ENCODE results near the gene AIFM1. TPM values are rescaled to one million over a fixed set of nuclear protein-coding genes. Genes with fewer than 3 reads are reported as not detected.

AIFM1 gene
- polyA plus RNA-seq, 1 donor, result 50.3 TPM

- no peak overlapping the region for H3K27ac ChIP-seq (ENCODE audit: low read length)
- H3K36me3 ChIP-seq (ENCODE audit: control insufficient read depth, insufficient read depth, low read length), result no peaks in the 10 kb centered on the region
- no peaks in the 10 kb centered on the region for H3K4me1 ChIP-seq (ENCODE audit: control insufficient read depth, insufficient read depth, low read length)
- no peak for DNase-seq
- WGBS (ENCODE audit: insufficient coverage, low lambda C conversion rate), result no CpG with 5 or more reads among the region's 2 CpGs
- no peaks in the 10 kb centered on the region for H3K27me3 ChIP-seq (ENCODE audit: control insufficient read depth, insufficient read depth, low read length)
- H3K9me3 ChIP-seq (ENCODE audit: control insufficient read depth, low read depth, low read length), result no peaks in the 10 kb centered on the region
- no peak overlapping the region for H3K4me3 ChIP-seq (ENCODE audit: low read length)
Measured at GRCh38 chrX:130184857-130185256, 19.2 kb upstream of the AIFM1 start.

- DNase-seq, result no peak
- no CpG with 5 or more reads among the region's 11 CpGs for WGBS (ENCODE audit: insufficient coverage, low lambda C conversion rate)
- no peaks in the 10 kb centered on the region for H3K27me3 ChIP-seq (ENCODE audit: control insufficient read depth, insufficient read depth, low read length)
- no peaks in the 10 kb centered on the region for H3K9me3 ChIP-seq (ENCODE audit: control insufficient read depth, low read depth, low read length)
- H3K4me3 ChIP-seq (ENCODE audit: low read length), result no peak overlapping the region
- H3K27ac ChIP-seq (ENCODE audit: low read length), result no peak overlapping the region
- H3K4me1 ChIP-seq (ENCODE audit: control insufficient read depth, insufficient read depth, low read length), result no peaks in the 10 kb centered on the region
- H3K36me3 ChIP-seq (ENCODE audit: control insufficient read depth, insufficient read depth, low read length), result no peaks in the 10 kb centered on the region
Measured at GRCh38 chrX:130184168-130184567, 18.5 kb upstream of the AIFM1 start.

GRCh38 chrX:130179579-130180215, 14.1 kb upstream of the AIFM1 start:
- no peaks in the 10 kb centered on the region for H3K27me3 ChIP-seq (ENCODE audit: control insufficient read depth, insufficient read depth, low read length)
- H3K27ac ChIP-seq (ENCODE audit: low read length), result no peak overlapping the region
- H3K9me3 ChIP-seq (ENCODE audit: control insufficient read depth, low read depth, low read length), result no peaks in the 10 kb centered on the region
- no peaks in the 10 kb centered on the region for H3K4me1 ChIP-seq (ENCODE audit: control insufficient read depth, insufficient read depth, low read length)
- WGBS (ENCODE audit: insufficient coverage, low lambda C conversion rate), result no CpG with 5 or more reads among the region's 7 CpGs
- H3K4me3 ChIP-seq (ENCODE audit: low read length), result no peak overlapping the region
- H3K36me3 ChIP-seq (ENCODE audit: control insufficient read depth, insufficient read depth, low read length), result no peaks in the 10 kb centered on the region
- DNase-seq, result no peak

- WGBS (ENCODE audit: insufficient coverage, low lambda C conversion rate), result no CpG with 5 or more reads among the region's 5 CpGs
- no peak overlapping the region for H3K4me3 ChIP-seq (ENCODE audit: low read length)
Measured at GRCh38 chrX:130179170-130179569, 13.5 kb upstream of the AIFM1 start.

GRCh38 chrX:130176942-130177341, 11.3 kb upstream of the AIFM1 start:
- Histone ChIP-seq H3K4me3 (ENCODE audit: low read length) (no peak overlapping the region), H3K4me1 (ENCODE audit: control insufficient read depth, insufficient read depth, low read length) (no peaks in the 10 kb centered on the region), H3K36me3 (ENCODE audit: control insufficient read depth, insufficient read depth, low read length) (no peaks in the 10 kb centered on the region), H3K9me3 (ENCODE audit: control insufficient read depth, low read depth, low read length) (no peaks in the 10 kb centered on the region), H3K27me3 (ENCODE audit: control insufficient read depth, insufficient read depth, low read length) (peaks cover 7% of the 10 kb centered on the region), H3K27ac (ENCODE audit: low read length) (no peak overlapping the region)
- WGBS (ENCODE audit: insufficient coverage, low lambda C conversion rate), result no CpG with 5 or more reads among the region's 4 CpGs
- no peak for DNase-seq

More at GRCh38 chrX:130179170-130179569, 13.5 kb upstream of the AIFM1 start:
- Histone ChIP-seq H3K36me3 (ENCODE audit: control insufficient read depth, insufficient read depth, low read length) (no peaks in the 10 kb centered on the region), H3K9me3 (ENCODE audit: control insufficient read depth, low read depth, low read length) (no peaks in the 10 kb centered on the region), H3K27ac (ENCODE audit: low read length) (no peak overlapping the region), H3K4me1 (ENCODE audit: control insufficient read depth, insufficient read depth, low read length) (no peaks in the 10 kb centered on the region), H3K27me3 (ENCODE audit: control insufficient read depth, insufficient read depth, low read length) (no peaks in the 10 kb centered on the region)
- DNase-seq, result no peak

- Histone ChIP-seq H3K4me3 (ENCODE audit: low read length) (no peak overlapping the region), H3K27ac (ENCODE audit: low read length) (no peak overlapping the region), H3K9me3 (ENCODE audit: control insufficient read depth, low read depth, low read length) (no peaks in the 10 kb centered on the region), H3K36me3 (ENCODE audit: control insufficient read depth, insufficient read depth, low read length) (no peaks in the 10 kb centered on the region), H3K4me1 (ENCODE audit: control insufficient read depth, insufficient read depth, low read length) (no peaks in the 10 kb centered on the region), H3K27me3 (ENCODE audit: control insufficient read depth, insufficient read depth, low read length) (peaks cover 12% of the 10 kb centered on the region)
- DNase-seq, result no peak
Measured at GRCh38 chrX:130176354-130176776, 10.7 kb upstream of the AIFM1 start.

GRCh38 chrX:130174937-130175336, 9.3 kb upstream of the AIFM1 start:
- WGBS (ENCODE audit: insufficient coverage, low lambda C conversion rate), result no CpG with 5 or more reads among the region's 2 CpGs

GRCh38 chrX:130174045-130174704, 8.5 kb upstream of the AIFM1 start:
- H3K36me3 ChIP-seq (ENCODE audit: control insufficient read depth, insufficient read depth, low read length), result no peaks in the 10 kb centered on the region
- peak overlapping the region; percentile 38 for H3K27ac ChIP-seq (ENCODE audit: low read length)
- no peaks in the 10 kb centered on the region for H3K4me1 ChIP-seq (ENCODE audit: control insufficient read depth, insufficient read depth, low read length)
- no peaks in the 10 kb centered on the region for H3K9me3 ChIP-seq (ENCODE audit: control insufficient read depth, low read depth, low read length)
- no CpG with 5 or more reads among the region's 10 CpGs for whole genome bisulfite sequencing (ENCODE audit: insufficient coverage, low lambda C conversion rate)
- no peak overlapping the region for H3K4me3 ChIP-seq (ENCODE audit: low read length)
- no peak for DNase-seq
- peaks cover 22% of the 10 kb centered on the region for H3K27me3 ChIP-seq (ENCODE audit: control insufficient read depth, insufficient read depth, low read length)

More at GRCh38 chrX:130174937-130175336, 9.3 kb upstream of the AIFM1 start:
- no peak overlapping the region for H3K27ac ChIP-seq (ENCODE audit: low read length)
- no peaks in the 10 kb centered on the region for H3K36me3 ChIP-seq (ENCODE audit: control insufficient read depth, insufficient read depth, low read length)
- DNase-seq, result no peak
- no peaks in the 10 kb centered on the region for H3K9me3 ChIP-seq (ENCODE audit: control insufficient read depth, low read depth, low read length)
- H3K4me1 ChIP-seq (ENCODE audit: control insufficient read depth, insufficient read depth, low read length), result no peaks in the 10 kb centered on the region
- H3K4me3 ChIP-seq (ENCODE audit: low read length), result no peak overlapping the region
- peaks cover 22% of the 10 kb centered on the region for H3K27me3 ChIP-seq (ENCODE audit: control insufficient read depth, insufficient read depth, low read length)

GRCh38 chrX:130173190-130173895, 7.7 kb upstream of the AIFM1 start:
- Histone ChIP-seq H3K36me3 (ENCODE audit: control insufficient read depth, insufficient read depth, low read length) (no peaks in the 10 kb centered on the region), H3K27me3 (ENCODE audit: control insufficient read depth, insufficient read depth, low read length) (peaks cover 22% of the 10 kb centered on the region), H3K27ac (ENCODE audit: low read length) (peak overlapping the region; percentile 38), H3K4me1 (ENCODE audit: control insufficient read depth, insufficient read depth, low read length) (no peaks in the 10 kb centered on the region), H3K4me3 (ENCODE audit: low read length) (no peak overlapping the region), H3K9me3 (ENCODE audit: control insufficient read depth, low read depth, low read length) (no peaks in the 10 kb centered on the region)
- DNase-seq, result no peak
- WGBS (ENCODE audit: insufficient coverage, low lambda C conversion rate), result no CpG with 5 or more reads among the region's 7 CpGs

GRCh38 chrX:130172127-130172845, 6.6 kb upstream of the AIFM1 start:
- peaks cover 22% of the 10 kb centered on the region for H3K27me3 ChIP-seq (ENCODE audit: control insufficient read depth, insufficient read depth, low read length)
- 61% methylated on average over 2 of the region's 34 CpGs for WGBS (ENCODE audit: insufficient coverage, low lambda C conversion rate)
- no peak for DNase-seq
- H3K9me3 ChIP-seq (ENCODE audit: control insufficient read depth, low read depth, low read length), result no peaks in the 10 kb centered on the region
- peak overlapping the region; percentile 46 for H3K4me3 ChIP-seq (ENCODE audit: low read length)
- H3K4me1 ChIP-seq (ENCODE audit: control insufficient read depth, insufficient read depth, low read length), result no peaks in the 10 kb centered on the region
- no peaks in the 10 kb centered on the region for H3K36me3 ChIP-seq (ENCODE audit: control insufficient read depth, insufficient read depth, low read length)
- no peak overlapping the region for H3K27ac ChIP-seq (ENCODE audit: low read length)

All from large intestine (tissue), 3 donors.